SK-N-SH treated with all-trans-retinoic acid at 6 μM for 48 hours (cell line): ENCODE data around the gene ATG10.

Experiments used
- ATAC-seq: fragments of 200-7000 bp; cut with Tn5 transposase; 3 replicates; pipeline ENCODE4 v1.9.1; 2020; ENCODE audit warnings: mild to moderate bottlenecking, moderate library complexity
- BACH2 ChIP-seq: fragments of 250-450 bp; sonication (Bioruptor Pico); IDR thresholded peaks from 2 replicates; pipeline ENCODE4 v1.9.0; 2021; ENCODE audit warnings: mild to moderate bottlenecking, borderline replicate concordance
- CSDC2 ChIP-seq: fragments of 250-450 bp; sonication (Bioruptor Pico); IDR thresholded peaks from 2 replicates; pipeline ENCODE4 v1.5.0; 2020; ENCODE audit warnings: mild to moderate bottlenecking, moderate library complexity
- ESRRG ChIP-seq: fragments of 250-450 bp; sonication (Bioruptor Pico); IDR thresholded peaks from 2 replicates; pipeline ENCODE4 v1.6.1; 2021; ENCODE audit warnings: mild to moderate bottlenecking
- GLIS3 ChIP-seq: fragments of 250-450 bp; sonication (Bioruptor Pico); IDR thresholded peaks from 2 replicates; pipeline ENCODE4 v1.5.0; 2020; ENCODE audit warnings: mild to moderate bottlenecking, moderate library complexity
- ISL1 ChIP-seq: fragments of 250-450 bp; sonication (Bioruptor Pico); IDR thresholded peaks from 2 replicates; pipeline ENCODE4 v2.1.2; 2022; ENCODE audit warnings: mild to moderate bottlenecking, moderate library complexity
- OSR1 ChIP-seq: fragments of 250-450 bp; sonication (Bioruptor Pico); IDR thresholded peaks from 2 replicates; pipeline ENCODE4 v1.8.0; 2022; ENCODE audit warnings: moderate library complexity, mild to moderate bottlenecking, inconsistent platforms
- PPARA ChIP-seq: fragments of 250-450 bp; sonication (Bioruptor Pico); IDR thresholded peaks from 2 replicates; pipeline ENCODE4 v1.5.0; 2020; ENCODE audit warnings: mild to moderate bottlenecking, borderline replicate concordance
- RARB ChIP-seq: fragments of 250-450 bp; sonication (Bioruptor Pico); IDR thresholded peaks from 2 replicates; pipeline ENCODE4 v1.8.0; 2021; ENCODE audit warnings: mild to moderate bottlenecking, moderate library complexity
- SNAI2 ChIP-seq: fragments of 250-450 bp; sonication (Bioruptor Pico); IDR thresholded peaks from 2 replicates; pipeline ENCODE4 v1.5.0; 2020; ENCODE audit warnings: mild to moderate bottlenecking, moderate library complexity
- TCF4 ChIP-seq: fragments of 250-450 bp; sonication (Bioruptor Pico); IDR thresholded peaks from 2 replicates; pipeline ENCODE4 v1.8.0; 2021; ENCODE audit warnings: mild to moderate bottlenecking, moderate library complexity, borderline replicate concordance
- TOX ChIP-seq: fragments of 250-450 bp; sonication (Bioruptor Pico); IDR thresholded peaks from 2 replicates; pipeline ENCODE4 v1.8.0; 2021; ENCODE audit warnings: mild to moderate bottlenecking, moderate library complexity, borderline replicate concordance
- ZFP3 ChIP-seq: fragments of 250-450 bp; sonication (Bioruptor Pico); IDR thresholded peaks from 2 replicates; pipeline ENCODE4 v1.5.0; 2020; ENCODE audit warnings: mild to moderate bottlenecking, moderate library complexity
- ZFP30 ChIP-seq: fragments of 450-650 bp; formaldehyde crosslinking; IDR thresholded peaks from 2 replicates; pipeline ENCODE4 v1.5.0; 2022; ENCODE audit warnings: mild to moderate bottlenecking, moderate library complexity
- ZNF565 ChIP-seq: fragments of 450-650 bp; formaldehyde crosslinking; conservative IDR thresholded peaks from 2 replicates; pipeline ENCODE4 v1.5.0; 2020; ENCODE audit warnings: low read depth, mild to moderate bottlenecking, moderate library complexity
- ZNF8 ChIP-seq: fragments of 450-650 bp; formaldehyde crosslinking; IDR thresholded peaks from 2 replicates; pipeline ENCODE4 v1.5.0; 2020; ENCODE audit warnings: mild to moderate bottlenecking, moderate library complexity
- TF ChIP-seq, protein P1 (sequence below): fragments of 250-450 bp; sonication (Bioruptor Pico); IDR thresholded peaks from 2 replicates; pipeline ENCODE4 v1.5.1; 2021; ENCODE audit warnings: mild to moderate bottlenecking, moderate library complexity
- TF ChIP-seq, protein P2 (sequence below): fragments of 250-450 bp; sonication (Bioruptor Pico); IDR thresholded peaks from 2 replicates; pipeline ENCODE4 v1.8.0; 2021; ENCODE audit warnings: low read depth, mild to moderate bottlenecking, moderate library complexity, borderline replicate concordance
- TF ChIP-seq, protein P3 (sequence below): fragments of 250-450 bp; sonication (Bioruptor Pico); IDR thresholded peaks from 2 replicates; pipeline ENCODE4 v1.5.1; 2020; ENCODE audit warnings: low read depth, mild to moderate bottlenecking, moderate library complexity
- TF ChIP-seq, protein P4 (sequence below): fragments of 250-450 bp; sonication (Bioruptor Pico); IDR thresholded peaks from 2 replicates; pipeline ENCODE4 v1.5.0; 2020; ENCODE audit warnings: mild to moderate bottlenecking, moderate library complexity
- TF ChIP-seq, protein P5 (sequence below): fragments of 250-450 bp; sonication (Bioruptor Pico); IDR thresholded peaks from 2 replicates; pipeline ENCODE4 v1.8.0; 2020; ENCODE audit warnings: mild to moderate bottlenecking, moderate library complexity, borderline replicate concordance

Gene ATG10

DNA sequence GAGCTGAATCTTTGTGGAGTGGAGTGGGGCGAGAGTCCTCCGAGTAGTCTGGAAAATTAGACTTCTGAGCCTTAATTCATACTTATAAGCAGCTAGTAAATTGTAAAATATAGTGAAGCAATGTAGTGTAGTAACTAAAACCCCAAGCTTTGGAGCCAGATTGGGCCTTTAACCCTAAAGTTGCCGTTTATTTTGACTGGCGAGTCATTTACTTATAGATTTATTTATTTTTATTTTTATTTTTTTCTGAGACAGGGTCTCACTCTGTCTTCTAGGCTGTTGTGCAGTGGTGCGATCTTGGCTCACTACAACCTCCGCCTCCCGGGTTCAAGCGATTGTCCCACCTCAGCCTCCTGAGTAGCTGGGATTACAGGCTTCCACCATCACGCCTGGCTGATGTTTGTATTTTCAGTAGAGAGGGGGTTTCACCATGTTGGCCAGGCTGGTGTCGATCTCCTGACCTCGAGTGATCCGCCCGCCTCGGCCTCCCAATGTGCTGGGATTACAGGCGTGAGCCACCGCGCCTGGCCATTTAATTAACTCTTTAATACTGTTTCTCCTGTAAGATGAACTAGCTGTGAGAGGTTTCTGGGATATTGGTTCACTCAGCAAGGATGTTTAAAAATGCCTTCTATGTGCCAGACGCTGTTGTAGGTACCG is 307.0 kb downstream of the ATG10 start:
- TF ChIP-seq GLIS3 (CRISPR knock-in tag) = no peak
- TF ChIP-seq ESRRG (CRISPR knock-in tag) = no peak
- TF ChIP-seq ZNF8 (CRISPR knock-in tag) = no peak
- no peak for TF ChIP-seq TOX
- TF ChIP-seq, protein P1, sequence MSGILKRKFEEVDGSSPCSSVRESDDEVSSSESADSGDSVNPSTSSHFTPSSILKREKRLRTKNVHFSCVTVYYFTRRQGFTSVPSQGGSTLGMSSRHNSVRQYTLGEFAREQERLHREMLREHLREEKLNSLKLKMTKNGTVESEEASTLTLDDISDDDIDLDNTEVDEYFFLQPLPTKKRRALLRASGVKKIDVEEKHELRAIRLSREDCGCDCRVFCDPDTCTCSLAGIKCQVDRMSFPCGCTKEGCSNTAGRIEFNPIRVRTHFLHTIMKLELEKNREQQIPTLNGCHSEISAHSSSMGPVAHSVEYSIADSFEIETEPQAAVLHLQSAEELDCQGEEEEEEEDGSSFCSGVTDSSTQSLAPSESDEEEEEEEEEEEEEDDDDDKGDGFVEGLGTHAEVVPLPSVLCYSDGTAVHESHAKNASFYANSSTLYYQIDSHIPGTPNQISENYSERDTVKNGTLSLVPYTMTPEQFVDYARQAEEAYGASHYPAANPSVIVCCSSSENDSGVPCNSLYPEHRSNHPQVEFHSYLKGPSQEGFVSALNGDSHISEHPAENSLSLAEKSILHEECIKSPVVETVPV (CRISPR knock-in tag) = no peak
- no peak for TF ChIP-seq PPARA (CRISPR knock-in tag)
- TF ChIP-seq CSDC2 (CRISPR knock-in tag) = no peak
- TF ChIP-seq ZNF565 (CRISPR knock-in tag) = no peak
- TF ChIP-seq ZFP30 (CRISPR knock-in tag) = no peak
- TF ChIP-seq, protein P2, sequence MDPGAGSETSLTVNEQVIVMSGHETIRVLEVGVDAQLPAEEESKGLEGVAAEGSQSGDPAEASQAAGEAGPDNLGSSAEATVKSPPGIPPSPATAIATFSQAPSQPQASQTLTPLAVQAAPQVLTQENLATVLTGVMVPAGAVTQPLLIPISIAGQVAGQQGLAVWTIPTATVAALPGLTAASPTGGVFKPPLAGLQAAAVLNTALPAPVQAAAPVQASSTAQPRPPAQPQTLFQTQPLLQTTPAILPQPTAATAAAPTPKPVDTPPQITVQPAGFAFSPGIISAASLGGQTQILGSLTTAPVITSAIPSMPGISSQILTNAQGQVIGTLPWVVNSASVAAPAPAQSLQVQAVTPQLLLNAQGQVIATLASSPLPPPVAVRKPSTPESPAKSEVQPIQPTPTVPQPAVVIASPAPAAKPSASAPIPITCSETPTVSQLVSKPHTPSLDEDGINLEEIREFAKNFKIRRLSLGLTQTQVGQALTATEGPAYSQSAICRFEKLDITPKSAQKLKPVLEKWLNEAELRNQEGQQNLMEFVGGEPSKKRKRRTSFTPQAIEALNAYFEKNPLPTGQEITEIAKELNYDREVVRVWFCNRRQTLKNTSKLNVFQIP (CRISPR knock-in tag) = no peak
- no peak for TF ChIP-seq ISL1 (CRISPR knock-in tag)
- TF ChIP-seq, protein P3, sequence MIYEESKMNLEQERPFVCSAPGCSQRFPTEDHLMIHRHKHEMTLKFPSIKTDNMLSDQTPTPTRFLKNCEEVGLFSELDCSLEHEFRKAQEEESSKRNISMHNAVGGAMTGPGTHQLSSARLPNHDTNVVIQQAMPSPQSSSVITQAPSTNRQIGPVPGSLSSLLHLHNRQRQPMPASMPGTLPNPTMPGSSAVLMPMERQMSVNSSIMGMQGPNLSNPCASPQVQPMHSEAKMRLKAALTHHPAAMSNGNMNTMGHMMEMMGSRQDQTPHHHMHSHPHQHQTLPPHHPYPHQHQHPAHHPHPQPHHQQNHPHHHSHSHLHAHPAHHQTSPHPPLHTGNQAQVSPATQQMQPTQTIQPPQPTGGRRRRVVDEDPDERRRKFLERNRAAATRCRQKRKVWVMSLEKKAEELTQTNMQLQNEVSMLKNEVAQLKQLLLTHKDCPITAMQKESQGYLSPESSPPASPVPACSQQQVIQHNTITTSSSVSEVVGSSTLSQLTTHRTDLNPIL (CRISPR knock-in tag) = no peak
- no peak for TF ChIP-seq OSR1 (CRISPR knock-in tag)
- TF ChIP-seq, protein P4, sequence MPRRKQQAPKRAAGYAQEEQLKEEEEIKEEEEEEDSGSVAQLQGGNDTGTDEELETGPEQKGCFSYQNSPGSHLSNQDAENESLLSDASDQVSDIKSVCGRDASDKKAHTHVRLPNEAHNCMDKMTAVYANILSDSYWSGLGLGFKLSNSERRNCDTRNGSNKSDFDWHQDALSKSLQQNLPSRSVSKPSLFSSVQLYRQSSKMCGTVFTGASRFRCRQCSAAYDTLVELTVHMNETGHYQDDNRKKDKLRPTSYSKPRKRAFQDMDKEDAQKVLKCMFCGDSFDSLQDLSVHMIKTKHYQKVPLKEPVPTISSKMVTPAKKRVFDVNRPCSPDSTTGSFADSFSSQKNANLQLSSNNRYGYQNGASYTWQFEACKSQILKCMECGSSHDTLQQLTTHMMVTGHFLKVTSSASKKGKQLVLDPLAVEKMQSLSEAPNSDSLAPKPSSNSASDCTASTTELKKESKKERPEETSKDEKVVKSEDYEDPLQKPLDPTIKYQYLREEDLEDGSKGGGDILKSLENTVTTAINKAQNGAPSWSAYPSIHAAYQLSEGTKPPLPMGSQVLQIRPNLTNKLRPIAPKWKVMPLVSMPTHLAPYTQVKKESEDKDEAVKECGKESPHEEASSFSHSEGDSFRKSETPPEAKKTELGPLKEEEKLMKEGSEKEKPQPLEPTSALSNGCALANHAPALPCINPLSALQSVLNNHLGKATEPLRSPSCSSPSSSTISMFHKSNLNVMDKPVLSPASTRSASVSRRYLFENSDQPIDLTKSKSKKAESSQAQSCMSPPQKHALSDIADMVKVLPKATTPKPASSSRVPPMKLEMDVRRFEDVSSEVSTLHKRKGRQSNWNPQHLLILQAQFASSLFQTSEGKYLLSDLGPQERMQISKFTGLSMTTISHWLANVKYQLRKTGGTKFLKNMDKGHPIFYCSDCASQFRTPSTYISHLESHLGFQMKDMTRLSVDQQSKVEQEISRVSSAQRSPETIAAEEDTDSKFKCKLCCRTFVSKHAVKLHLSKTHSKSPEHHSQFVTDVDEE (CRISPR knock-in tag) = no peak
- no peak for TF ChIP-seq ZFP3 (CRISPR knock-in tag)
- TF ChIP-seq, protein P5, sequence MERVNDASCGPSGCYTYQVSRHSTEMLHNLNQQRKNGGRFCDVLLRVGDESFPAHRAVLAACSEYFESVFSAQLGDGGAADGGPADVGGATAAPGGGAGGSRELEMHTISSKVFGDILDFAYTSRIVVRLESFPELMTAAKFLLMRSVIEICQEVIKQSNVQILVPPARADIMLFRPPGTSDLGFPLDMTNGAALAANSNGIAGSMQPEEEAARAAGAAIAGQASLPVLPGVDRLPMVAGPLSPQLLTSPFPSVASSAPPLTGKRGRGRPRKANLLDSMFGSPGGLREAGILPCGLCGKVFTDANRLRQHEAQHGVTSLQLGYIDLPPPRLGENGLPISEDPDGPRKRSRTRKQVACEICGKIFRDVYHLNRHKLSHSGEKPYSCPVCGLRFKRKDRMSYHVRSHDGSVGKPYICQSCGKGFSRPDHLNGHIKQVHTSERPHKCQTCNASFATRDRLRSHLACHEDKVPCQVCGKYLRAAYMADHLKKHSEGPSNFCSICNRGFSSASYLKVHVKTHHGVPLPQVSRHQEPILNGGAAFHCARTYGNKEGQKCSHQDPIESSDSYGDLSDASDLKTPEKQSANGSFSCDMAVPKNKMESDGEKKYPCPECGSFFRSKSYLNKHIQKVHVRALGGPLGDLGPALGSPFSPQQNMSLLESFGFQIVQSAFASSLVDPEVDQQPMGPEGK (CRISPR knock-in tag) = no peak
- TF ChIP-seq BACH2 (CRISPR knock-in tag) = no peak
- no peak for TF ChIP-seq SNAI2 (CRISPR knock-in tag)
- TF ChIP-seq RARB (CRISPR knock-in tag) = no peak
- TF ChIP-seq TCF4 (CRISPR knock-in tag) = no peak
- no peak for ATAC-seq

DNA sequence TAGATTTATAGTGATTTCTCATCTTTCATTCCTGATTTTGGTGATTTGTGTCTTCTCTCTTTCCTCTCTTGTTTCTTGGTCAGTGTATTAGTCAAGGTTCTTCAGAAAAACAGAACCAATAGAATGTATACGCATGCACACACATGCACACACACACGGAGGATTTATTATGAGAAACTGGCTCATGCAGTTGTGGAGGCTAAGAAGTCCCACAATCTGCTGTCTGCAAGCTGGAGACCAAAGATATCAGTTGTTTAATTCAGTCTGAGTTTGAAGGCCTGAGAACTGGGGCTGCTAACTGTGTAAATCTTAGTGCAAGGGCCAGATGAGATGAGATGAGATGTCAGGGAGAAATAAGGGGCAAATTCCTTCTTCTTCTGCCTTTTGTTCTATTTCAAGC is 312.1 kb downstream of the ATG10 start:
- ATAC-seq = no peak

More for the DNA sequence above, 312.1 kb downstream of the ATG10 start:
- TF ChIP-seq, protein P4 (CRISPR knock-in tag) = no peak
- TF ChIP-seq ZFP30 (CRISPR knock-in tag) (no peak), ZFP3 (CRISPR knock-in tag) (no peak), RARB (CRISPR knock-in tag) (no peak)
- TF ChIP-seq, protein P3 (CRISPR knock-in tag) = no peak
- TF ChIP-seq, all 23 proteins: peak for 0
